Rectal smooth muscle tissue (tissue), 1 donor: ENCODE results near the gene BNIP3.

Source experiments
- H3K27ac ChIP-seq: one replicate; pipeline ENCODE4 v1.7.0; 2013; ENCODE audit warnings: low read depth, low read length, inconsistent platforms
- H3K27me3 ChIP-seq: one replicate; pipeline ENCODE4 v1.7.0; 2013; ENCODE audit warnings: low read length; ENCODE audit not compliant: control insufficient read depth, insufficient read depth
- H3K36me3 ChIP-seq: one replicate; pipeline ENCODE4 v1.7.0; 2013; ENCODE audit warnings: low read length; ENCODE audit not compliant: control insufficient read depth, insufficient read depth
- H3K4me1 ChIP-seq: one replicate; pipeline ENCODE4 v1.7.0; 2013; ENCODE audit warnings: low read length; ENCODE audit not compliant: control insufficient read depth, insufficient read depth
- H3K4me3 ChIP-seq: one replicate; pipeline ENCODE4 v1.7.0; 2013; ENCODE audit warnings: low read length
- H3K9ac ChIP-seq: one replicate; pipeline ENCODE4 v1.7.0; 2013; ENCODE audit warnings: low read length

BNIP3 gene

DNA sequence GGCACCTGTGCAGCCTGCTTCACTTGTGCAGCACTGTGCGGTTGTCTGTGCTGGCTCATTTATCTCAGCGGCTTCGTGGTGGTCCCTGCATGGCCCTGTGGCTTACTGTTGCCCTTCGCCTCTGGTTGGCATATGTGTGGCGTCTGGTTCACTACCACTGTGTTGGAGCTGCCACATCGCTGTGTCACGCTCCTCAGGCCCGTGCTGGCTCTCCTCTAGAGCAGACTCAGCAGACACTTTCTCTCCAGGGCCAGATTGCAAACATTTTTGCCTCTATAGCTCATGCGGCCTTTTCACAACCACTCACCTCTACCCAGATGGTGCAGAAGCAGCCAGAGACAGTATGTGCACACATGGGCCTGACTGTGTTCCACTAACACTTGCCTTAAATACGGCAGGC is 43.0 kb downstream of the BNIP3 start:
- Histone ChIP-seq H3K4me3 (no peak overlapping the region), H3K36me3 (peaks cover 4% of the 10 kb centered on the region), H3K4me1 (no peaks in the 10 kb centered on the region), H3K27me3 (no peaks in the 10 kb centered on the region), H3K9ac (no peak overlapping the region), H3K27ac (no peak overlapping the region)

DNA sequence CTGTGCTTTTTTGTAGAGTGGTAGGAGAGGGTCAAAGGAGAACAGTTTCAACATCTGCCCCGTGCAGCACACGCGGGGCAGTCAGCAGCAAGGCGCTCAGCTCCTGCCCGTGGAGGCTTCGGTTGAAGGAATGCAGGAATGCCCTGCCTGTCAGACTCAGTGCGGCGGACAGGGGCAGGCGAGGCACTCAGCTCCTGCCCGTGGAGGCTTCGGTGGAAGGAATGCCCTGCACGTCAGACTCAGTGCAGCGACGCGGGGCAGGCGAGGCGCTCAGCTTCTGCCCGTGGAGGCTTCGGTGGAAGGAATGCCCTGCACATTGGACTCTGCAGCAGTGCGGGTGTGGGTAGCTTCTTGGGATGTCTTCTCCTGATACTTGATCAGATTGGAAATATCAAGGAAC is 43.9 kb downstream of the BNIP3 start:
- peaks cover 4% of the 10 kb centered on the region for H3K36me3 ChIP-seq
- no peak overlapping the region for H3K9ac ChIP-seq
- no peak overlapping the region for H3K27ac ChIP-seq
- no peaks in the 10 kb centered on the region for H3K27me3 ChIP-seq
- peaks cover 3% of the 10 kb centered on the region for H3K4me1 ChIP-seq
- H3K4me3 ChIP-seq = no peak overlapping the region

GRCh38 chr10:131936736-131937135 is 45.0 kb downstream of the BNIP3 start:
- Histone ChIP-seq H3K27ac (no peak overlapping the region), H3K4me3 (no peak overlapping the region), H3K4me1 (peaks cover 3% of the 10 kb centered on the region), H3K9ac (no peak overlapping the region), H3K27me3 (no peaks in the 10 kb centered on the region), H3K36me3 (peaks cover 4% of the 10 kb centered on the region)

DNA sequence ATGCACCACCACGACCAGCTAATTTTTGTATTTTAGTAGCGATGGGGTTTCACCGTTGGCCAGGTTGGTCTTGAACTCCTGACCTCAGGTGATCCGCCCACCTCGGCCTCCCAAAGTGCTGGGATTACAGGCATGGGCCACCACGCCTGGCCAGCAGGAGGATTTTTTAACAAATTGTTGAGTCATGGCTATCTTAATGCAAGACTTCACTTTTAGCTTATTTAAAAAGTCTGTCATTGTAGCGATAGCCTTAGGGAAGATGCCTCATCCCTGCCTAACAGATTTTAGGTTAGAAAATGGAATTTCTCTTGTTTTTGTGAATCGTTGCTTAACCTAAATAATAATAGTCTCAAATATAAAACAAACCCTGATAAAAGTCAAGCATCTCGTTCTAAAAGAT is 45.4 kb downstream of the BNIP3 start:
- Histone ChIP-seq H3K36me3 (no peaks in the 10 kb centered on the region), H3K4me1 (peaks cover 3% of the 10 kb centered on the region), H3K27me3 (no peaks in the 10 kb centered on the region), H3K4me3 (no peak overlapping the region), H3K9ac (no peak overlapping the region), H3K27ac (no peak overlapping the region)

- H3K4me1 ChIP-seq = peaks cover 5% of the 10 kb centered on the region
- no peaks in the 10 kb centered on the region for H3K27me3 ChIP-seq
- H3K36me3 ChIP-seq = no peaks in the 10 kb centered on the region
- no peak overlapping the region for H3K4me3 ChIP-seq
- H3K9ac ChIP-seq = no peak overlapping the region
- H3K27ac ChIP-seq = no peak overlapping the region
These were observed 46.5 kb downstream of the BNIP3 start for GRCh38 chr10:131935260-131935659.

DNA sequence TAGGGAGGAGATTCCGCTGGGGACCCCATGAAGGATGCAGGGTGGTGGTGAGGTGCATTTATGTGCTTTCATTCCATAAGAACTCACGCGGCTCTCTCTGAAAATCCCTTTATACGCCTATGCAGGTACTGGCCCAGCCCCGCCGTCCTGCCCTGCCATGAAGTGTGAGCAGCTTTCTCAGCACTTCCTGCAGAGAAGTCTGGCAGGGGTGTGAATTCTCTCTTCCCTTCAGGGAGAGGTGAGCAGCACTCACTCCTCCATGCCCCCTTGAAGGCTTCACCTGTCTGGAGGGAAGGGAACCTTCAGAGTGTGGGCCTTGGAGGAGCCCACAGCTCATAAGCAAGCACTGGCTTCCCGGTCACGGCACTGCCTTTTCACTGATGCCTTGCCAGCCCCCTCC is 47.0 kb downstream of the BNIP3 start:
- Histone ChIP-seq H3K9ac (no peak overlapping the region), H3K27ac (no peak overlapping the region), H3K4me1 (peaks cover 5% of the 10 kb centered on the region), H3K36me3 (no peaks in the 10 kb centered on the region), H3K4me3 (no peak overlapping the region), H3K27me3 (no peaks in the 10 kb centered on the region)

DNA sequence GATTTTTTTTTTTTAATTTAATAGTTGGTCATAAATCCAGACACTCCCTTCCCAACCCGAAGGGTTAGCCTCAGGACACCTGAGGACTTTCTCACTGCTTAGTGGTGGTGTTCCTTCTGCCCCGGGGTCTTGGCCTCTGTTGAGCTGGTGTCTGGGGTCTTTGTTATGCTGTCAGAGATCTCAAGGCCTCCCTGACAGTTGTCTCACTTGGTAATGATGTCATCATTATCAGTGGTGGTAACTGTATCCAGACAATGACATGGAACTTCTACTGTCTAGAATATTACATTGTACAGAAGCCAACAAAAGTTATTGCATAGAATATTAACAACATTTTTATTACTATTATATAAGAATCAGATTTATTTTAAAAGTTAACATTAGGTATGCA is 48.0 kb downstream of the BNIP3 start:
- H3K9ac ChIP-seq = no peak overlapping the region
- no peaks in the 10 kb centered on the region for H3K36me3 ChIP-seq
- peaks cover 5% of the 10 kb centered on the region for H3K4me1 ChIP-seq
- H3K4me3 ChIP-seq = no peak overlapping the region
- no peak overlapping the region for H3K27ac ChIP-seq
- no peaks in the 10 kb centered on the region for H3K27me3 ChIP-seq

- Histone ChIP-seq H3K27ac (peak overlapping the region; percentile 21), H3K9ac (no peak overlapping the region), H3K36me3 (no peaks in the 10 kb centered on the region)
These were observed 48.6 kb downstream of the BNIP3 start for GRCh38 chr10:131933016-131933695.

GRCh38 chr10:131931981-131932380 is 49.7 kb downstream of the BNIP3 start:
- Histone ChIP-seq H3K4me1 (peaks cover 5% of the 10 kb centered on the region), H3K27ac (peak overlapping the region; percentile 38), H3K9ac (no peak overlapping the region), H3K36me3 (no peaks in the 10 kb centered on the region), H3K4me3 (no peak overlapping the region), H3K27me3 (no peaks in the 10 kb centered on the region)

More at GRCh38 chr10:131933016-131933695, 48.6 kb downstream of the BNIP3 start:
- H3K4me3 ChIP-seq = no peak overlapping the region
- H3K4me1 ChIP-seq = peaks cover 5% of the 10 kb centered on the region
- H3K27me3 ChIP-seq = no peaks in the 10 kb centered on the region

DNA sequence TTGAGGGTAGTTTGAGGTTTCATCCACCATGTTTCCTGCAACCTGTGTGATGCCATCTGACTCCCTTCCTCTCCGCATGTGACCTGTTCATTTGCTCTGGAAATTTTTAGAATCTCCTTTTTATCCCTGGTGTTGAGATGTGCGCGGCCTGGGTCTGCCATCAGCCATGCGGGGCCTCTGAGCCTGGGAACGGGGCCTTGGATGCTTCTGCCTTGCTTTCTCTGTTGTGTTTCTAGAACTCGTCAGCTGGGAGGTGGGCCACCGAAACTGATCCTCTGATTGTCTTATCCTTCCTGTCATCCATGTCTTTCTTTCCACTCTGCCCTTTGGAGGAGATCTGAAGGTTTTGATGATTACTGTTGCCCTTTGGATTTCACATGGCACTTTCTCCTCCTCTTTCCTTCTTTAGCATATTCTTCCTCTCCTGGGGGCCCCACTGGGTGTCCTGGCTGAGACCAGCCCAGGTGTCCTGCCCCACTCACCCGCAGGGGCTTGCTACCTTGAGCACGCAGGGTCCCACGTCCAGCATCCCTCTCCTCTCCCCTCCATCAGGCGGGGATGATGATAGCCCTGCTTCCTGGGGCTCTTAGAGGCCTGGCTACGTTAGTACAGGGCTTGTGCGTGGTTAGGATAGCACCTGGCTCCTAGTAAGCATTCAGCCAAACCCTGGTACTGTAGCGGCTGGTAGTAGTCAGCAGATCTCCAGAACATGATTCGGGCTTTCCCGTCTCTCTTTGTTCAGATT is 51.0 kb downstream of the BNIP3 start:
- no peaks in the 10 kb centered on the region for H3K27me3 ChIP-seq
- no peak overlapping the region for H3K9ac ChIP-seq
- H3K36me3 ChIP-seq = no peaks in the 10 kb centered on the region
- H3K27ac ChIP-seq = peak overlapping the region; percentile 38
- peaks cover 5% of the 10 kb centered on the region for H3K4me1 ChIP-seq
- no peak overlapping the region for H3K4me3 ChIP-seq

DNA sequence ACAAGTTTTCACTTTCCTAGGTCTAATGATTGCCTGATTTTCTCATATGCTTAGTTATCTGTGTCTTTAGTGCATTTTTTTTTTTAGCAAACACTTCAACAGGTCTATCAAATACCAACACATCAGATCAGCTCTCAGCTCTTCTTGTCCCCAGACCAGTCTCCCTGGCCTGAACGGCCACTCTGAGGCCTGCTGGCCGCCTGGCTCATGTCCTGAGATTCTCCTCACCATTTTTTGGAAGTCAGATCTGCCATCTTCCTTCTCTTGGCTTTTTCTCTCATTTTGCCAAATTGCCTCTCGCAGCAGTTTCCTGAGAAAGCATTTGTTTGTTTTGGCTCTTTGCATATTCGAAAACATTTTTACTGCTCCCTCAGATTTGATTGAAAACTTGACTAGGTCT is 51.6 kb downstream of the BNIP3 start:
- Histone ChIP-seq H3K9ac (no peak overlapping the region), H3K27me3 (no peaks in the 10 kb centered on the region), H3K27ac (no peak overlapping the region), H3K4me3 (no peak overlapping the region), H3K4me1 (peaks cover 5% of the 10 kb centered on the region), H3K36me3 (no peaks in the 10 kb centered on the region)

GRCh38 chr10:131929122-131929845 is 52.4 kb downstream of the BNIP3 start:
- peaks cover 5% of the 10 kb centered on the region for H3K4me1 ChIP-seq
- H3K27me3 ChIP-seq = no peaks in the 10 kb centered on the region
- no peak overlapping the region for H3K9ac ChIP-seq
- H3K27ac ChIP-seq = no peak overlapping the region
- no peaks in the 10 kb centered on the region for H3K36me3 ChIP-seq
- H3K4me3 ChIP-seq = no peak overlapping the region
